ENCODE data around the gene IFT122. TPM values are rescaled to one million over a fixed set of nuclear protein-coding genes. Genes with fewer than 3 reads are reported as not detected.

IFT122 gene
- total and polyA plus RNA-seq, 2 experiments from 2014 or later = 10.2 to 38.8 TPM

- no peak for TF ChIP-seq ZNF114 (CRISPR knock-in tag; IDR thresholded peaks at IDR 0.05)
- no peak for TF ChIP-seq CREB1 (CRISPR knock-in tag; IDR thresholded peaks at IDR 0.05; ENCODE audit: low read depth)
- TF ChIP-seq JUNB (IDR thresholded peaks at IDR 0.05; ENCODE audit: unreplicated experiment) = no peak
- TF ChIP-seq STAT1 (IDR thresholded peaks at IDR 0.05; ENCODE audit: unreplicated experiment) = no peak
- TF ChIP-seq ZNF462 (CRISPR knock-in tag; IDR thresholded peaks at IDR 0.05) = no peak
- no peak for TF ChIP-seq ZNF331 (CRISPR knock-in tag; IDR thresholded peaks at IDR 0.05; ENCODE audit: low read depth)
- no peak for TF ChIP-seq NANOG (IDR thresholded peaks at IDR 0.05; ENCODE audit: borderline replicate concordance)
- no peak for TF ChIP-seq CTCF (conservative IDR thresholded peaks at IDR 0.05; ENCODE audit: low read depth in 2 of 2)
- TF ChIP-seq ETS1 (IDR thresholded peaks at IDR 0.05) = no peak
- TF ChIP-seq POLR2AphosphoS5 (IDR thresholded peaks at IDR 0.05; ENCODE audit: low read depth) = no peak
- TF ChIP-seq REST (IDR thresholded peaks at IDR 0.05; ENCODE audit: unreplicated experiment) = no peak
- TF ChIP-seq EZH2phosphoT487 (IDR thresholded peaks at IDR 0.05; ENCODE audit: unreplicated experiment) = no peak
- Histone ChIP-seq H4K20me1 (replicated peaks; ENCODE audit: insufficient read depth) (no peaks in the 10 kb centered on the region; the same call in 1 of the 2 replicates), H3K27ac (ENCODE audit: low read depth) (no peak overlapping the region), H3K9me2 (ENCODE audit: insufficient read depth) (no peaks in the 10 kb centered on the region), H2AFZ (no peak overlapping the region), H3K4me1 (ENCODE audit: insufficient read depth) (peaks cover 9% of the 10 kb centered on the region; the same call in 1 of the 2 replicates), H3K27me3 (ENCODE audit: insufficient read depth) (no peaks in the 10 kb centered on the region), H3K79me2 (replicated peaks; ENCODE audit: insufficient read depth) (no peaks in the 10 kb centered on the region), H3F3A (replicated peaks; ENCODE audit: low read depth) (no peaks in the 10 kb centered on the region), H3K4me3 (no peak overlapping the region), H3K36me3 (ENCODE audit: insufficient read depth) (no peaks in the 10 kb centered on the region), H3K4me2 (no peak overlapping the region)
- Mint-ChIP-seq H3K36me3 (ENCODE audit: low read depth) (peaks cover 8% of the 10 kb centered on the region), H3K27ac (no peak overlapping the region), H3K4me3 (no peak overlapping the region), H3K27me3 (ENCODE audit: insufficient read depth, low read depth, poor library complexity) (peaks cover 13% of the 10 kb centered on the region), H3K4me1 (peaks cover 14% of the 10 kb centered on the region), H3K9me3 (no peaks in the 10 kb centered on the region)
- DNase-seq (ENCODE audit: low spot score) (no peak), ATAC-seq (no peak)
These were observed 53.2 kb downstream of the IFT122 start for GRCh38 chr3:129493206-129493605.
